Fibroblast of mammary gland (primary cell): ENCODE results near the gene DPP7.

ENCODE experiments used
- DNase-seq: peaks from one replicate; pipeline ENCODE4 v3.0.0-alpha.2; 2010; ENCODE audit warnings: low read depth
- H3K4me3 ChIP-seq: 2 replicates; pipeline ENCODE4 v1.5.1; 2011; ENCODE audit warnings: low read depth, mild to moderate bottlenecking, low read length, moderate library complexity; ENCODE audit not compliant: control insufficient read depth
- TF ChIP-seq, protein P1 (sequence below): conservative IDR thresholded peaks from 2 replicates; pipeline ENCODE4 v1.5.1; 2011; ENCODE audit warnings: low read depth, low read length, inconsistent platforms; ENCODE audit not compliant: control insufficient read depth, insufficient read depth

Gene DPP7

DNA sequence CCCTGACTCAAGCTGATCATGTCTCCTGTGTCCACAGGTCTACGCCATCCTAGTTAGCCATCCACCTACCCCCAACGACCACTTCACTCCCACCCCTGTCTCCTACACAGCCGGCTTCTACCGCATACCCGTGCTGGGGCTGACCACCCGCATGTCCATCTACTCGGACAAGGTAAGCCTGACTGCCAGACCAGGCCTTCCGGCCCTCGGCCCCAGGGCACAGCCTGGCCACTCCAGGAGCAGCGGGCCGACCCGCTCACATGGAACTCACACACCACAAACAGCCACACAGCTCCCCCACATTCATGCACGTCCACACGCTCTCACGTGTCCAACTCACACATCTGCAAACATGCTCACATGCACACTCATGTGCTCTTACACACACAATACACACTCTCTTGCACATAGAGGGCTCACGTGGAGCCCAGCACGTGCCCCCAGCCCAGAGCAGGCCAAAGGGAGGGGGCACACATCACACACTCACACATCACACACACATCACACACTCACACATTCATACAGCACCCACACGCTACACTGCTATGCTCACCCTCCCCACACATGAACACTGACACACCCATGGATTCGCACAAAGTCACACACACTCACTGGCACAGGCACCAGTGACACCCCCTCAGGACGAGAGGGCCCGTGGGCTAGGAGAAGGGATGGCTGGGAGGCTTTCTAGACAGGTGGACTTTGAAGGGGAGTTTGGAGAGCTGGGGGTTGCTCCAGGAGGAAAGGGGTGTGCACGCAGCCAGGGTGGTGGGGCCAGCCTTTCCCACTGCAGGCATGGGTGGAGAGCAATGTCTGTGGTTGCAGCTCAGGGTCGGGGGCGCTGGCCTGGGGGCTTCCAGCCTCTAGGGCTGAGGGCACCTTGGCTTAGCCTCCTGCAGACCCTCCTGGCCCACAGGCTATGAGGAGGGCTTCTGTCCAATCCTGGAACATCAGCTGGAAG, 27.7 kb upstream of the DPP7 start:
- DNase-seq: no peak
- H3K4me3 ChIP-seq: no peak overlapping the region
- TF ChIP-seq, protein P1, sequence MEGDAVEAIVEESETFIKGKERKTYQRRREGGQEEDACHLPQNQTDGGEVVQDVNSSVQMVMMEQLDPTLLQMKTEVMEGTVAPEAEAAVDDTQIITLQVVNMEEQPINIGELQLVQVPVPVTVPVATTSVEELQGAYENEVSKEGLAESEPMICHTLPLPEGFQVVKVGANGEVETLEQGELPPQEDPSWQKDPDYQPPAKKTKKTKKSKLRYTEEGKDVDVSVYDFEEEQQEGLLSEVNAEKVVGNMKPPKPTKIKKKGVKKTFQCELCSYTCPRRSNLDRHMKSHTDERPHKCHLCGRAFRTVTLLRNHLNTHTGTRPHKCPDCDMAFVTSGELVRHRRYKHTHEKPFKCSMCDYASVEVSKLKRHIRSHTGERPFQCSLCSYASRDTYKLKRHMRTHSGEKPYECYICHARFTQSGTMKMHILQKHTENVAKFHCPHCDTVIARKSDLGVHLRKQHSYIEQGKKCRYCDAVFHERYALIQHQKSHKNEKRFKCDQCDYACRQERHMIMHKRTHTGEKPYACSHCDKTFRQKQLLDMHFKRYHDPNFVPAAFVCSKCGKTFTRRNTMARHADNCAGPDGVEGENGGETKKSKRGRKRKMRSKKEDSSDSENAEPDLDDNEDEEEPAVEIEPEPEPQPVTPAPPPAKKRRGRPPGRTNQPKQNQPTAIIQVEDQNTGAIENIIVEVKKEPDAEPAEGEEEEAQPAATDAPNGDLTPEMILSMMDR: no peak

DNA sequence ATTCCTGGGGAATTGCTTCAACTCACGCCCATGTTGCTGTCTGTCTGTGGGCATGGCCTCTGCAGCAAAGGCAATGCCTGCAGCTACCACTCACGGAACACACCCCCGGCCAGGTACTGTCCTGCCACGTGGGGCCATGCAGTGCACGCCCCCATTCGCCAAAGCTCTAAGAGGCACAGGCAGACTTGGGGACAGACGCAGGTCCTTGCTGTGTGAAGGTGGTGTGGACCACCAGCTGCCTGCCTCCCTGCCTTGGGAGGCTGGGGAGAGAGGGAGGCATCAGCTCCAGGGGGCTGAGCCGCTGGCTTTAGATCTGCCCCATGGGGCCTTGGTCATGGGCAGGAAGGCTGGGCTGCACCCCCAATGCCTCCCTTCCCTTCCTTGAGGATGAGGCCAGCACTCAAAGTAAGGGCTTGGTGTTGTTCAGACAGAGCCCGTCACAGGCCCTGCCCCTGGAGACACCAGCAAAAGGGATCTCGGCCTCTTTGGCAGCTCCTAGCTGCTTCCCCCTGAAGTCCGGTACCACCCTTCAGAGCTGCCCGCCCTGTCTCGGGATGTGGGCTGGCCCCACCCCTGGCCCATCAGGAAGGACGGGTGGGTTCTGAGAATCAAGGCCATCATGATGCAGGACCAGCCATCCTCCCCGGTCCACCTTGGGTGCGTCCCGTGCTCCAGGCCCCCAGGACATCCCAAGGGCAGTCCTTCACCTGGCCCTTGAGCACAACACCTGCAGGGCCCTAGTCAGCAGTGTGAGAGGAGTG, 26.7 kb upstream of the DPP7 start:
- no peak overlapping the region for H3K4me3 ChIP-seq
- DNase-seq: no peak
- TF ChIP-seq, protein P1: no peak

DNA sequence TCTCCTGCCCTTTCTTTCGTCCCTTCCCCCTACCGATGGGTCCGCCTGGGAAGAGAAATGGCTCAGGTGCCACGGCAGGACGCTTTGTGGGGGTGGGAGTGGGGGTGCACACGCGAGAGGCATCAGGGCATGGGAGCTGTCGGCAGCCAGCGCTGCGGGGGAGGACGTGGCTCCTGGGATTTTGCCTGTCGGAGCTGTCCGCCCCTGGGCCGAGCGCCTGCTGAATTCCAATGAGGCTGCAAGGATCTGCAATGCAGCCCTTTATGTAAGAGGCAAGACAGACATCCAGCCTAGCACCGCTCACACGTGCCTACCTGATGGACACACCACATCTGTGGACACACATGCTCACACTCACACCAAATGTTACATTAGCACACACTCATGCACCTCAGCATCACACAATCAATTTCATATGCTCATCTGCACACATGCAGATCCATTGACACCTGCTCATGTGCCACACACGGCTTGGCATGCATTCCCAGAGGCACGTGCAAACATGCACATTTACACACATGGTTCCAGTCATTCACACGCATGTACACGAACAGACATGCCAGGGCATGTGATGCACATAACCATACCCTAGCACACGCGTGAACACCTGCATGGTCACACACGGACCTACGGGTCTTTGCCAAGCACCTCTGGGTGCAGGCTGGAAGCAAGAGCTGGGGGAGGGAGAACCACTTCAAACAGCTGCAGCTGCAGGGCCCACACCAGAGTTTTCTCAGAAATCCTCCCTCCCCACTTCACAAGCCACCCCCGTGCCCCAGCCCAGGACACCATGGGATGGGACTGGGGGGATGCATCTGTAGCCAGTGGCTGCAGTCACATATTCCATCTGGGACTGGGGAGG, 25.8 kb upstream of the DPP7 start:
- no peak for DNase-seq
- H3K4me3 ChIP-seq: no peak overlapping the region
- TF ChIP-seq, protein P1: no peak

DNA sequence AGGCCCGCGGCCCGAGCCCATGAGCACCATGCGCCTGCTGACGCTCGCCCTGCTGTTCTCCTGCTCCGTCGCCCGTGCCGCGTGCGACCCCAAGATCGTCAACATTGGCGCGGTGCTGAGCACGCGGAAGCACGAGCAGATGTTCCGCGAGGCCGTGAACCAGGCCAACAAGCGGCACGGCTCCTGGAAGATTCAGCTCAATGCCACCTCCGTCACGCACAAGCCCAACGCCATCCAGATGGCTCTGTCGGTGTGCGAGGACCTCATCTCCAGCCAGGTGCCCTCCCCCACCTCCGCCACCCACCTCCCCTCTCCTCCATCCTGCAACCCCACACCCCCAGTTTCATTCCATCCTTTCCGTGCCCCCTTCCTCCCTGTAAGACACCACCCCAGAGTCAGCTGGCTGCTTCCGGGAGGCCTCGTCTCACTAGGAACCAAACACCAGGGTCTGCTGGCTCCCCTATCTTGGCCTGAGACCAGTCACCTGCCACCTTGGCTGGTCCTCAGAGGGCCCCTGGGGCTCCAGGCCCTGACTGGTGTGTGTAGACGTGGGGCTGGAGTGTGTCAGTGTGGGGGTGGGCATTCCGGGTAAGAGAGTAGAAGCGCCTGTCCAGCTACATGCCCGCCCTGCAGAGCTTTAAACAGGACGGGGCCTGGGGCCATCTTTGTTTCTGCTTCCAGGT, 25.1 kb upstream of the DPP7 start:
- DNase-seq: no peak
- H3K4me3 ChIP-seq: no peak overlapping the region
- TF ChIP-seq, protein P1: no peak

DNA sequence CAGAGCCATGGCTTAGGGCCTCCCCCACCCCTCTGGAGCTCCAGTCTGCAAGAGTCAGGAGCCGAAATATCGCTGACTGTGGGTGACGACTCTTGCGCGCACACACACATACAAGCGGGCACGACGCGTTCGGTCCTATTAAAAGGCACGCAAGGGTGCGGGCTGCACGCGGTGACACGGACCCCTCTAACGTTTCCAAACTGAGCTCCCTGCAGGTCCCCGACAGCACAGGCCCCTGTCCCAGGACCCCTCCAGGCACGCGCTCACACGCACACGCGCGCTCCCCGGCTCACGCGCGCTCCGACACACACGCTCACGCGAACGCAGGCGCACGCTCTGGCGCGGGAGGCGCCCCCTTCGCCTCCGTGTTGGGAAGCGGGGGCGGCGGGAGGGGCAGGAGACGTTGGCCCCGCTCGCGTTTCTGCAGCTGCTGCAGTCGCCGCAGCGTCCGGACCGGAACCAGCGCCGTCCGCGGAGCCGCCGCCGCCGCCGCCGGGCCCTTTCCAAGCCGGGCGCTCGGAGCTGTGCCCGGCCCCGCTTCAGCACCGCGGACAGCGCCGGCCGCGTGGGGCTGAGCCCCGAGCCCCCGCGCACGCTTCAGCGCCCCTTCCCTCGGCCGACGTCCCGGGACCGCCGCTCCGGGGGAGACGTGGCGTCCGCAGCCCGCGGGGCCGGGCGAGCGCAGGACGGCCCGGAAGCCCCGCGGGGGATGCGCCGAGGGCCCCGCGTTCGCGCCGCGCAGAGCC, 24.4 kb upstream of the DPP7 start, which contains the start of gene GRIN1:
Gene GRIN1 (plus strand): TSS at position 433 of the 746 bp plus-strand sequence. CDS start 333 bp downstream, outside the sequence.
- no peak within 1 kb of the TSS for H3K4me3 ChIP-seq
- TF ChIP-seq, protein P1: no peak
- DNase-seq: no peak
